ENCODE data around the gene GUCD1. TPM values are rescaled to one million over a fixed set of nuclear protein-coding genes. Genes with fewer than 3 reads are reported as not detected.

Gene GUCD1
- total and polyA plus RNA-seq, 2 of the 8 experiments (the other 6 are each of a cell fraction or from before 2014, with no cell fraction given), result 85.2 to 128 TPM

DNA sequence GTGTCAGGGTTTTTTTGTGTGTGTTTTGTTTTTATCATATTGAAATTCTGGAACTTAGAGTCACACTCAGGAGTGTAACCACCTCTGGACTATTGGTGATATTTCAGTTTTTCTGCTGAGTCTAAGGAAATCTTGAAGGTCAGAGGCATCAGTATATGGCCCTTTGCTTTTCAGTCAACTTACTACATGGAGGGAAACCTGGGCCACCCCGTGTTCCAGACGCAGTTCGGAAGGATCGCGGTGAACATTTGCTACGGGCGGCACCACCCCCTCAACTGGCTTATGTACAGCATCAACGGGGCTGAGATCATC lies 40.0 kb downstream of the GUCD1 start:
- ChIA-PET POLR2A (ENCODE audit: partially characterized antibody) (no interaction called here), CTCF (ENCODE audit: partially characterized antibody) (interaction anchor here (1.1 to 7.4 kb wide), 5 partner anchors 11 to 105 kb away, joined by 3 to 48 read pairs (median 4); no protein-coding TSS in a partner anchor)
- no peaks in the 10 kb centered on the region for H3K79me2 ChIP-seq (ENCODE audit: control insufficient read depth in 1 of 2, insufficient read depth in 2 of 2, low read length in 2 of 2)
- H4K5ac ChIP-seq (ENCODE audit: insufficient read length, low read depth, low read length), result no peak overlapping the region
- H3K36me3 ChIP-seq (ENCODE audit: control insufficient read depth in 2 of 4, insufficient read depth in 4 of 4, low read length in 3 of 4), result no peaks in the 10 kb centered on the region
- no peak overlapping the region for H3K23ac ChIP-seq (ENCODE audit: insufficient read length)
- no peaks in the 10 kb centered on the region for H3K9me3 ChIP-seq (ENCODE audit: insufficient read depth in 2 of 2, low read depth in 1 of 2, low read length in 1 of 2)
- H2BK12ac ChIP-seq (ENCODE audit: low read depth, low read length), result no peak overlapping the region
- H3K4me2 ChIP-seq (ENCODE audit: insufficient read depth in 1 of 2, low read depth in 2 of 2, low read length in 2 of 2), result no peak overlapping the region
- no peaks in the 10 kb centered on the region for H4K20me1 ChIP-seq (replicated peaks in 1 of 2; ENCODE audit: control insufficient read depth in 1 of 2, insufficient read depth in 2 of 2, low read length in 2 of 2)
- no peak overlapping the region for H3K18ac ChIP-seq (ENCODE audit: extremely low read depth, low read length)
- DNase-seq (ENCODE audit: low read depth in 1 of 2, low spot score in 2 of 2) (no peak), FAIRE-seq (no peak)
- H2BK120ac ChIP-seq (replicated peaks; ENCODE audit: low read depth, low read length), result no peak overlapping the region
- H2AFZ ChIP-seq (ENCODE audit: low read length), result no peak overlapping the region
- H3K79me1 ChIP-seq (ENCODE audit: low read depth, low read length), result no peaks in the 10 kb centered on the region
- no peak overlapping the region for H3K56ac ChIP-seq (replicated peaks; ENCODE audit: insufficient read length, low read depth, low read length)
- peaks cover 0 to 6% (median 1%) of the 10 kb centered on the region in 4 experiments; a peak in 2 of 7 replicates for H3K4me1 ChIP-seq (replicated peaks in 1 of 4; ENCODE audit: control insufficient read depth in 3 of 4, insufficient read depth in 4 of 4, low read length in 3 of 4)
- WGBS, 2 experiments (ENCODE audit: extremely low coverage in 1 of 2, insufficient coverage in 1 of 2, insufficient read length in 1 of 2, insufficient replicate concordance in 2 of 2, low coverage in 1 of 2, low lambda C conversion rate in 2 of 2, missing lambda C conversion rate in 1 of 2), result 96% methylated on average over 8 of the region's 8 CpGs; no CpG with 5 or more reads in 1 of the 2 experiments
- no peaks in the 10 kb centered on the region for H3K27me3 ChIP-seq (replicated peaks in 1 of 4; ENCODE audit: control insufficient read depth in 3 of 4, extremely low read depth in 1 of 4, insufficient read depth in 3 of 4, low read length in 3 of 4)
- H3K14ac ChIP-seq (ENCODE audit: insufficient read length), result no peak overlapping the region
- H4K8ac ChIP-seq (ENCODE audit: extremely low read depth, insufficient read depth, low read length), result no peak overlapping the region
- H3K4ac ChIP-seq (replicated peaks; ENCODE audit: insufficient read length, low read depth, low read length), result no peak overlapping the region
- H3K27ac ChIP-seq (ENCODE audit: low read depth, low read length), result no peak overlapping the region
- H2BK20ac ChIP-seq (ENCODE audit: low read length), result no peak overlapping the region
- H4K91ac ChIP-seq (replicated peaks; ENCODE audit: insufficient read length, low read length), result no peak overlapping the region
- no peak overlapping the region for H2BK15ac ChIP-seq (ENCODE audit: low read length)
- no peak overlapping the region for H2AK5ac ChIP-seq (ENCODE audit: low read depth, low read length)
- no peak overlapping the region for H3K4me3 ChIP-seq (ENCODE audit: extremely low read depth in 1 of 4, insufficient read depth in 2 of 4, low read depth in 3 of 4, low read length in 4 of 4)
- no peak overlapping the region for H3K9ac ChIP-seq (replicated peaks in 1 of 4; ENCODE audit: extremely low read depth in 1 of 4, low read depth in 3 of 4, low read length in 3 of 4)
- H2BK5ac ChIP-seq (ENCODE audit: low read depth, low read length), result no peak overlapping the region
- no peaks in the 10 kb centered on the region; the same call in 1 of the 2 replicates for H3K23me2 ChIP-seq (ENCODE audit: low read depth, low read length)
- TF ChIP-seq POU5F1 (IDR thresholded peaks at IDR 0.05; ENCODE audit: low read depth, low read length) (no peak), CBX8 (IDR thresholded peaks at IDR 0.05; ENCODE audit: borderline replicate concordance, low read depth, low read length) (no peak), TBP (IDR thresholded peaks at IDR 0.05; ENCODE audit: low read depth, low read length) (no peak), YY1 (IDR thresholded peaks at IDR 0.05; ENCODE audit: low read depth, low read length) (no peak), NRF1 (IDR thresholded peaks at IDR 0.05; ENCODE audit: low read depth, low read length) (no peak), SP4 (IDR thresholded peaks at IDR 0.05; ENCODE audit: low read length) (no peak), POLR2A (IDR thresholded peaks at IDR 0.05; ENCODE audit: control extremely low read depth in 1 of 2, low read depth in 2 of 2, low read length in 2 of 2) (no peak), RFX5 (IDR thresholded peaks at IDR 0.05; ENCODE audit: borderline replicate concordance, low read depth, low read length) (no peak), SUZ12 (IDR thresholded peaks at IDR 0.05; ENCODE audit: low read length) (no peak), JUND (IDR thresholded peaks at IDR 0.05; ENCODE audit: low read length) (no peak), KDM4A (IDR thresholded peaks at IDR 0.05; ENCODE audit: low read depth, low read length, severe bottlenecking) (no peak), FOSL1 (IDR thresholded peaks at IDR 0.05; ENCODE audit: insufficient read depth, low read depth, low read length) (no peak)
- TF ChIP-seq, protein P1, sequence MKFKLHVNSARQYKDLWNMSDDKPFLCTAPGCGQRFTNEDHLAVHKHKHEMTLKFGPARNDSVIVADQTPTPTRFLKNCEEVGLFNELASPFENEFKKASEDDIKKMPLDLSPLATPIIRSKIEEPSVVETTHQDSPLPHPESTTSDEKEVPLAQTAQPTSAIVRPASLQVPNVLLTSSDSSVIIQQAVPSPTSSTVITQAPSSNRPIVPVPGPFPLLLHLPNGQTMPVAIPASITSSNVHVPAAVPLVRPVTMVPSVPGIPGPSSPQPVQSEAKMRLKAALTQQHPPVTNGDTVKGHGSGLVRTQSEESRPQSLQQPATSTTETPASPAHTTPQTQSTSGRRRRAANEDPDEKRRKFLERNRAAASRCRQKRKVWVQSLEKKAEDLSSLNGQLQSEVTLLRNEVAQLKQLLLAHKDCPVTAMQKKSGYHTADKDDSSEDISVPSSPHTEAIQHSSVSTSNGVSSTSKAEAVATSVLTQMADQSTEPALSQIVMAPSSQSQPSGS (IDR thresholded peaks at IDR 0.05; ENCODE audit: low read length), result no peak
- TF ChIP-seq, protein P2, sequence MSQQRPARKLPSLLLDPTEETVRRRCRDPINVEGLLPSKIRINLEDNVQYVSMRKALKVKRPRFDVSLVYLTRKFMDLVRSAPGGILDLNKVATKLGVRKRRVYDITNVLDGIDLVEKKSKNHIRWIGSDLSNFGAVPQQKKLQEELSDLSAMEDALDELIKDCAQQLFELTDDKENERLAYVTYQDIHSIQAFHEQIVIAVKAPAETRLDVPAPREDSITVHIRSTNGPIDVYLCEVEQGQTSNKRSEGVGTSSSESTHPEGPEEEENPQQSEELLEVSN (IDR thresholded peaks at IDR 0.05), result no peak
